Muscle of back (tissue), 11 donors: ENCODE data around the gene OPN3. TPM values are rescaled to one million over a fixed set of nuclear protein-coding genes. Genes with fewer than 3 reads are reported as not detected.

ENCODE experiments used
- DNase-seq, 3 donors: peaks; one replicate each; pipeline versions ENCODE4 v3.0.0 to v3.0.0-alpha.2; 2013
- polyA plus RNA-seq, 10 donors: library from polyadenylated mRNA; unstranded; fragments of 120-200 nt; gene quantifications; one replicate each; pipeline ENCODE4 v1.2.1, GENCODE V29; 2013; ENCODE audit not compliant: insufficient read length in 10 of 10

The OPN3 gene
- polyA plus RNA-seq, 10 donors: 15.8 to 27.9 (median 18.6) TPM

DNA sequence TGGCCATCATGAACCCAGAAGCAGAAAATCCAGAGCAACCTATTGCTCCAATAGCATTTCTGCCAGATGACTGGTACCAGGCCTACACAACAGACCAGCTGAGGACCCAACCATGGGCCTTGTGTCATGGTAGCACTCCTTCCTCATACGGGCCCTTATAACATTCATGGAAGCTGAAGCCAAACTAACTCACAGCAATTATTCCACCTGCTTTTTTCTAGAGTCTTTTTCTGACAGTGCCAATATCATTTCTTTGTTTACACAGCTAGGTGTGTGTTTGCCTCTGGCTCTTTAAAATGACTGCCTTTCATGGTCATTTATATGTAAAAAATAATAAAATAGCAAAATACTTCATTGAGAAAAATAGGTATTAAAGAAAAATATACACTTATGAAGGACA lies 8.0 kb upstream of the OPN3 start:
- no peak for DNase-seq

DNA sequence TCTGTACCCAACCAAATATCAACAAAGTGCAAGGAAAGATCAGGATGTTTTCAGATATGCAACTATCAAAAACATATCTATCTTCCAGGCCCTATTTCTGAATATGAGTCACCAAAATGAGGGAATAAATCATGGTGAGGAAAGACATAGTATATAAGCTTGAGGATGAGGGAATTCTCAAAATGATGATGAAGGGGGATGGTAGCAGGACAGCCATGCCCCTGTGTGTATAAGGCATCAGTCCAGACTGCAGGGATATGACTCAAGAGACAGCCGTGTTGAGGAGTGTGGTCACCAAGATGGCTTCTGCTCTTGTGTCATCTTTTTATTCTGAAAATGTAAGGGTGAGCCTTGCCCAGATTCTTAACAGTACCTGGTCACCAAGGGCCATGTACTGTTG lies 7.5 kb upstream of the OPN3 start:
- peak in 1 of 3 donors; percentile 56 for DNase-seq

DNA sequence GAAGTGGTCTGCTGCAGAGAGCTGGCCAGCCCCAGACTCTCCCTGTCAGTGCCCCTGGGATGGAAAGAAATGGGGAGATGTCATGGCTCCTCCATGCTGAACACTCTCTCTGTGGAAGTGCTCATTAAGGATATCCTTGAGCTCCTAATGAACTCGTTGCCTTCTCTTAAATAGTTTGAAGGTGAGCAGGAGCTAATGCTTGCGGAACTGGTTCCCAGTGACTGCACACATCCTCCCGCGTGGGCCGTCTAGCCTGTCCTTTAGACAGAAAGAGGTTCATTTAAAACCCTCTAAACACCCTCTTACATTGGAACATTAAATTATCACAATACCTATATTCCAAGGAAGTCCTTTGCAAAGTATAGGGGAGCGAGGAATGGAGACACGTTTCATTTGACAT lies 6.0 kb upstream of the OPN3 start:
- DNase-seq: no peak

DNA sequence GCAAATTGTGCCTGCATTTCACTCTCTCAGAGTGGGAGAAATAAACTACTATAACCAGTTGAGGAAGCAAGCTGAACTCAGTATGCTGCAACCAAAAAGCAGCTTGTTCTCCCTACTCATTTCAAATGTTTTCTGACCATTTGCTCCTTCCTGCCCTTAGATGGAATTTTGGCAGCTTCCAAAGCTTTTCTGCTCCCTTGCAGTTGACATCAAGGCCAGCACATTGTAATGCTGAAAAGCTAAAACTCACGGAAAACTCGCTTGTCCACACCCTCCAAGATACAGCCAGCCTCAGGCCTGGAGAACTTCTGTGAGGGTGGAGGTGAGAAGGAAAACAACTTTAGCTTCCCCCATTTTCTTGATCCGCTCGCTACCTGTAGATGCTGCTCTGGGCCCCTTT lies 5.0 kb upstream of the OPN3 start:
- no peak for DNase-seq

DNA sequence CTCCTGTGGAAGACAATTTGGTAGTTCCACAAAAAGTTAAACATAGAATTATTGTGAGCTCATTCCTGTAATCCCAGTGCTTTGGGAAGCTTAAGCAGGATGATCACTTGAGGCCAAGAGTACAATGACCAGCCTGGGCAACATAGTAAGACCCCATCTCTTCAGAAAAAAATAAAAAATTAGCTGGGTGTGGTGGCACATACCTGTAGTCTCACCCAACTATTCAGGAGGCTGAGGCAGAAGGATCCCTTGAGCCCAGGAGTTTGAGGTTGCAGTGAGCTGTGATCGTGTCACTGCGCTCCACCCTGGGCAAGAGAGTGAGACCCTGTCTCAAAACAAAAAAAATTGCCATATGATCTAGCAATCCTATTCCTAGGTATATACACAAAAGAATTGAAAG lies 4.1 kb upstream of the OPN3 start:
- no peak for DNase-seq

DNA sequence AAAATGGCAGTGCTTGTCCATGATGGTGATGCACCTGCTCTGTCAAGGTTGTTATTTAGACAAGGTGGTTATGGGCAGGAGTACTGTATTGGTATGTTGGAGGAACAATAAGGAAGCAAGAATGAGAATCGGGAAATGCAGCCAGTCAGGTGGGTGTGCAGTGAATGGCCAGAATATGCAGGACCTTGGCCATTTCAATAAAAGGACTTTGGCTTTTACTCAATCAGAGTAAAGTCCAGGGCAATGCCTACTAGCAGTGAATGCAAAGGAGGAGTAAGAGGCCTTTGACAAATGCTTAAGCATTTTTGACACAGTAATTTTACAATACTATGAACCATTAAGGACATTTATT lies 2.4 kb upstream of the OPN3 start:
- no peak for DNase-seq

DNA sequence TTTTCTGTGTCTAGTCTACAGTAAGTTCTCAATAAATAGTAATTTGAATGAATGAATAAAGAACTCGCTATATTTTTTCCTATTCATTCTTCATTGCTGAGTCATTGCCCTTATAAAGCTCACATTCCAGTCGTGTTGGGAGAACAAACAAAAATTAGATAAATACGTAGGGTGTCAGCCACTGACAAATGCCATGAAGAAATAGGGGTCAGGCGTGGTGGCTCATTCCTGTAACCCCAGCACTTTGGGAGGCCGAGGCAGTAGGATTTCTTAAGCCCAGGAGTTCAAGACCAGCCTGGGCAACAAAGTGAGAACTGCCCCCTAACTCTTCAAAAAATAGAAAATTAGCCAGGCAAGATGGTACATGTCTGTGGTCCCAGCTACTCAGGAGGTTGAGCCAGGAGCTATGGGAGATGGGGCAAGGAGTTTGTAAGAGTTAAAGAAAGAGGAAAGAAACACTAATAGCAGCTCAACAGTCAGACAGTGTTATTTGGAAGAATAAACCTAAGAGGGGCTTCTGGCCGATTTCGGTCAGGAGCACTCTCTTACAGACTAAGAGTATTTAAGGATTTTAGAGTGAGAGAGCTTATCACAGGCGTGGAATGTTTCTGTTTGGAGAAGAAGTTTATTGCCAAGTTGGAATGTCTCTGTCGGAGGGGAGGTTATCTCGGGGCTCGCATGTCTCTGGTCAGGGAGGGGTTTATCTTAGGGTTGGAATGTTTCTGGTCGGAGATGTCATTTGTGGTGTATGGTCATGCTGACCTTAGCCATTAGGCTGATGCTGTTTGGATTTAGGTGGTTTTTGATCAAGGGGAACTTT lies 1.8 kb upstream of the OPN3 start:
- DNase-seq: no peak

DNA sequence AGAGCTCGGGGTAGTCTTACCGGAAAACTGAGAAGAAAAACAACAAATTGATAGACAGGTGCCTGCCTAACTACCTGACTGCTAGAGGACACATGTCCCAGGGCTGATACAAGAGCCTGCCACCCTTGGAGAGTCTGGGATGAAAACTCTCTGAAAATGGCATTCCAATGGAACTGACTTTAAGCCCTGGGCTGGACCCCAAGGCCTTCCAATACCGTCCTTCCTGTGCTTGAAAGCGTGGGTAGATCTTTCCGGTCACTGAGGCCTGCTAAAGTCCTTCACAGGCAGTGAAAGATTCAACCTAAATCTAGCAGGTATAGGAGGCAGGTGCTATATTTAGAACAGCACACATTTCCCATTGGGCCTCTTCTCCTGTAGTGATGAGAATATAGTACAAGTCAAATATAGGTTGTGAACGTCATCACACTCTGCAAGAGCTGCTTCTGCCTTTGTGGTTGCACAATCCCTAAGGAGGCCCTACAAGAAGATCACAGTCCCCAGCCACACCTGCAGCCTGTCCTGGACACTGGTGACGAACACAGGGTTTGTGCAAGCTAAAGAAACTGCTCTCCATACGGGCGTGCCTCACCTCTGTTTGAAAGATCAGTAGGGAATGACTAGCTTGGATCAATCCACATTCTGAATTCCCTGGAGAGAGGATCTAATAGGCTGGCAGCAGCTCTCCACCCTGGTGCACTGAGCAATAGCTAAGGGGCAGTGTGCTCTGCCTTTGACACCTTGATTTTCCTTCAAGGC lies 876 bp upstream of the OPN3 start:
- peak in 2 of 3 donors; percentile 10 to 25 for DNase-seq

DNA sequence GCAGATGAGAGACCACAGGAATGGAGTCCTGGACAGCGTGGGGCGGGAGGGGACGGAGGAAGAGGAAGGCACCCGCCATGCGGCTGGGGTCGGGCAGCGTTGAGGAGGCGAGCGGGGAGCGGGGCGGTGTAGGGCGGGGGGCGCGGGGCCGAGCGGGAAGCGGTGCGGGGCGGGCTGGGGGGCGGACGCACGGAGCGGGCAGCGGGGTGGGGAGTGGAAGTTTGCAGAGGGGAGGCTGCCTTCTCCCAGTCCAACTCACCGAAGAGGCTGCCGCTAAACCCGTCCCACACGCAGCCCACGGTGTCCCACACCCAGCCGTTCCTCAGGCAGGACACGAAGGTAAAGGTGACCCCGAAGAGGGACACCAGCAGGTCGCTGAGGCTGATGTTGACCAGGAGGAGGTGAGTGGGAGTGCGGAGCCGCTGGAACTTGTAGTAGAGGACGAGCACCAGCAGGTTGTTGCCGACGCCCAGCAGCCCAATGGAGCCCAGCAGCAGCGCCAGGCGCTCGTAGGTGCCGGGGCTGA lies 483 bp downstream of the OPN3 start:
- DNase-seq: peak in 2 of 3 donors; percentile 37 to 72

DNA sequence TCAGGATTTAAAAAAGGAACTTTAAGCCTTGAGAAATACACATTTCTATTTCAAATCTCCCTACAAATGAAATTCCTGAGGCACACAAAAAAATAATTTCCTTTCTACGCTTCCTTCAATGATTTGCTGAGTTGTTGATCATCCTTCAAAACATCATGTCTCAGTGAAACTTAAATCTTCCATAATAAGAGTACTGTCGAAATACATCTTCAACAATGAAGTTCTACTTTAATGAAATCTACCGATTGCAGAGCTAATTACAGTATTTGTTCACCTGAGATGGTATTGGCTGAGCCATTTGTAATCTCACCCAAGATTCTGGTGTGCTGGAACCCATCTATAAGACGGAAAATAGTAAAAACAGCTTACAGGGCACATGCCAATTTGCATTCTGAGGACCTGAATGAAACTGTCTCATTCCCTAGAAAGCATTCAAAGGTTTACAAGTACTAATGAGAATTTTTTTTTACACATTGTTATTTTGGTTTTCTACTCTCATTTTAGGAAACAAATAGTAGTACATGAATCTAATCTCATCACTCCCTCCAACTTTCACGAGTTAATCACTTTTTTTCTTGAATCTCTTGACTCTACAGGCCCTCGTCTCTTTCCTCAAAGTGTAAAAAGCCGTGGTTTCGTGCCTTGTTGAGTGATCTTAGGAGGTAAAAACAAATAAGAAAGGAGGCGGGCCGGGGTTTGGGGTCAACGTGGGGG lies 1.1 kb downstream of the OPN3 start:
- peak in 2 of 3 donors; percentile 6 to 21 for DNase-seq

DNA sequence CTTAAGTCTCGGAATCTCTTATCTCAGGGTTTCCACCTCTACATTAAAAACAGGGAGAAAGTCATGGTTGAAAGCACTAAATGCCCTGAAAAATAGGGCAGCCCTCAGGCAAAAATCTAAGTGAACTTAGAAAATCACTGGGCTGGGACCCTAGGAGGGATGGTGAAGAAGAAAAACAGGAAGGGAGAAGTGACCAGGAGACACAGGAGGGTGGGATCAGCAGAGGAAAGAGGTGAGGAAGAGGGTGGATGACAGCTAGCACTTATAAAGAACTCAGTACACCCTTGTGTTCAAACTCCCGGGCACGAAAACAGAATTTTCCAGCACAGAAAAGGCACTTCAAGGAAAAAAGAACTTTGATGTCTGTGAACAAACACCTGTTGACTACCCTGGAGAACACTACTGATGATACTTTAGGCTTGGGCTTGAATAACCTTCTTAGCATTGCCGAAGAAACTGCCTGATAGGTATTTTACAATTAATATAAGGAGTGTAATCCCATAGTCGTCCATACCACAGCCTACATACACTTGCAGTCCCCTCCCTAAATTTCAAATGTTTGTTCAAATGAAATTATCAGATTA lies 2.0 kb downstream of the OPN3 start:
- DNase-seq: no peak

DNA sequence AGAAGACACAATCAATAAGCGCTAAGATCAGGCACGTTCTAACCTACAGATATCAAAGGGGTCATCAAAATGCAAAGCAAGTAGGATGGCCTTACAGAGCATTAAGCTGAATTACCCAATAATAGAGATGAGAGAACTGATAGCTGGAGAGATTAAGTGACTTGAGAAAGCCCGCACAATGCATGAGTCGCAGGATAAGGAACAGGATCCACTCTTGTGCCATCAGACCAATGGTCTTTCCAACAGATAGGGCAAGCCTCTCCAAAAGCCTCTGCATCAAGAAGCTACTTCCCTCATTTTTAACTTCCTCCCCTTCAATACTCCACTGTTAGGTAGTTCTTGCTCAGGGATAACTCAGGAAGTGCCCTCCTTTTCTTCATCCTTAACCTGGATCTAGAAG lies 2.6 kb downstream of the OPN3 start:
- no peak for DNase-seq

DNA sequence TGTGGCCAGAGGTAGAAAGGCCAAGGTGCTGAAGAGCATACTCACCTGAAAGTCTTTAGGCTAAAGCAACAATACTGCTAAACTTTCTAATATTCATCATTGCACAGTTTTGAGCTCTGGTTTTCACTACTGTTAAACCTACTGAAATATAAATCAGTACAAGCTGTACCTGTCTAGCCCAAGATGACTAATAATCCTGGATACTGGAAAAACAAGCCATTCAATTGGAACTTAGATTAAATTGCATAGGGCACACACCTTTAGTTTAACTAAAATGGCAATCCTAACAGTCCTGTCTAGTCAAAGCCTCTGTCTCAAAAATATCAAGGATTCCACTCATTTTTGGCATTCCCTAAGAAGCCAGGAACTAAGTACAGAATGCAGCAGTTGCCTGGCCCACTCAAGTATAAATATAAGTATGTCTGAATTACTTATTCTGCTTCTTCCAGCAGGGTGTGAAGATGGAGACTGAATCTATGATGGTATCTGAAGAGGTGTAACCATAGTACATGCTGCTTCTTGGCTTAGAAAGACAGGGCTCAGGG lies 3.1 kb downstream of the OPN3 start:
- DNase-seq: no peak

DNA sequence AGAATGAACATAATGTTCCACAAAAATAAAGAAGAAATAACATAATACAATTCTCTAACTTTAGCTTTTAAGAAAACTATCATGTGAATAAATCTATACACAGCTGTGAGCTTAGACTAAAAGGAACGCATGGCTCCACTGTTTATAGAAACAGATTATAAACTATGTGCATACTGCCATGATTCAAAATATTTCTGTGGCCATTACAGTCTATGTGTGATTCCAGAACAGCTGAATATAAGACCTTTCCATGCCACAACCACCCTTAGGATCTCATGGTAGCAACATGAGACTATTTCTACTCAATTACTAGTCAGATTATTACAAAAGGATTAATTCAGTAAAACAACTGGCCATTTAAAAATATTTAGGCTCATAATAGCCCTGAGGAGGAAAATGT lies 3.9 kb downstream of the OPN3 start:
- DNase-seq: no peak

DNA sequence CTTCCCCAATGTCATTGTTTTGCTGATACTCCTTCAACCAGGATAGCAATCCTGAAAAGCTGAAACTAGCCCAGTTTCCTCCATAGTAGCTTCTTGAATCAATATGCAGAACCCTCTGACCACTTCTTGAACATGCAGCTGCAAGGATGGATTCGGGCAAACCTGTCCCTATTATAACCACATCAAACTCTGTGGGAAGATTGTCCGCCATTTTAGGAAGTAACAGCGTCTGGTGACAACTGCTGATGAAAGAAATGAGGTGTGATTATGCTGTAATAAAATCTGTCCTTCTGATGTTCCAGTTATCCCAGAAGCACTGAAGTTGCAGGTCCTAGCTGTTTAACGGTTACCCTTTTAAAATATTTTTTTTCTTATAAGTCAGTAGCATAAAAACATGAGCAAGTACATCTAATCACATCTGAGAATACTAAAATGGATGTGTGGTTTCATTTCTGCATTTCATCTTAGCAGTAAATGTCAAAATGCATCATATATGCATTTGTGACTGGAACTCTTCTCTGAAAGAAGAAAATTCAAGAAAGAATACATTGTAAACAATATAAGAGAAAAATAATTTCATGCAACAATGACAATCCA lies 4.5 kb downstream of the OPN3 start:
- DNase-seq: no peak

DNA sequence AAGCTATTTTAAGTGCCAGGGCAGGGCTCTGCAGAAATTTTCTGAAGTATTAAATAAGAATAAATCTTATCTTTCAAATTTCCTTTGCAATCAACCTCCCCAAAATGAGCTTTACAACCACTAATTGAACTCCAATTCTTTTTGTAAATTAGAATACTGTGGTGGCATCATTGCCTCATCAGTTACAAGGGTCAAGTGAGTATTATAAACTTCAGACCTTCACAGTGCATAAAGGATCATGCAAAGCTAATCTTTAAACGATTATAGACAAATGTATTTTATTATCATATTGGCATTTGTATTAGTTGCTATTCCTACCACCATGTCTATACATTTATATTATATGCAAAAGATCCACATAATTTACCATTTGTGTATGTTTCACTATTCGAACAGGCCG lies 7.2 kb downstream of the OPN3 start:
- DNase-seq: no peak

DNA sequence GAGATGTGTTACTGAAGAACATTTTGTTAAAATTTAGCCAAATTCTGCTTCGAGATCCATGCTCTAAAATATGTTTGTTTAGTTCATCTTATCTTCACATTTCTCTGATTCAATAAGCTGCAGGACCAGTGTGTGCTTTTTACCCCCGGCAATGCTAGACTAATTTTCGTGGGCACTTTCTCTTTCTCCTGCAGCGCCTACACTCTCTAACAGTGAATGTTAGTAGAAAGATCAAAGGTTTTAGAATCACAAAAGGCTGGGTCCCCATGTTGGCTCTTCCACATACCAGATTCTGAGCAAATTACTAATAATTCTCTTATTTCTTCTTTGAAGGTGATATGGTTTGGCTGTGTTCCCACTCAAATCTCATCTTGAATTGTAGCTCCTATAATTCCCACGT lies 8.5 kb downstream of the OPN3 start:
- DNase-seq: no peak

DNA sequence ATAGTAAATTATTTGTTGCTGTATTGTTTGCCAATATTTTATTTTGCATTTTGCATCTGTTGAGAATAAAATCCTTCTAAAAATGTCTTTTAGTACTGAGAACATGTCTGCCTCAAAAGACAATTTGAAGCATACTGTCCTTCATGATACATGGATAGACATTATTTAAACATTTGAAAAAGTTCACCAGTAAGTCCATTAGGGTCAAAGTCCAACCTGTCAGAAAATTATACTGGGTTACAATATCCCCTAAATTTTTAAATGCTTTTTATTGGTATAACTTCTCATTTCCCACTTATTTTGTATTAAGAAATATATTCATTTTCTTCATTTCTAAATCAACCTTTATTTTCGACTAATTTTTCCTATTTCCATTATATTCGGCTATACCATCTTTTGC lies 9.3 kb downstream of the OPN3 start:
- no peak for DNase-seq

DNA sequence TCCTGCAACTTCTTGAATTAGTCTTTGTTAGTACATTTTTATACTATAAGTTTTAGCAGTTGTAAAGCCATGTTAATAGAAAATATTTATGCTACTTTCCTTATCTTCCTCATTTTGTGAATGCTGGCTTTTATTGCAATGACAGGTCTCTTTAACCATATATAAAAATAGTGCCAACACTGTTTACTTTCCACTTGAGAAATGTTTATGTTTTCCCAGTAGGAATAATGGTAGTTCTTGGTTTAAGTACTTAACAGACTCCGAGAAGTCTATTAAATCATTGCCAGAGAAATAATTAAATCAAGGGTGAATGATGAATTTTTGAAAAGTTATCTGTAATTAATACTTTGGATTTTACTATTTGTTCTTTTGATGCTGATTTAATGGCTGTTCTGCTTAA lies 9.7 kb downstream of the OPN3 start:
- no peak for DNase-seq

DNA sequence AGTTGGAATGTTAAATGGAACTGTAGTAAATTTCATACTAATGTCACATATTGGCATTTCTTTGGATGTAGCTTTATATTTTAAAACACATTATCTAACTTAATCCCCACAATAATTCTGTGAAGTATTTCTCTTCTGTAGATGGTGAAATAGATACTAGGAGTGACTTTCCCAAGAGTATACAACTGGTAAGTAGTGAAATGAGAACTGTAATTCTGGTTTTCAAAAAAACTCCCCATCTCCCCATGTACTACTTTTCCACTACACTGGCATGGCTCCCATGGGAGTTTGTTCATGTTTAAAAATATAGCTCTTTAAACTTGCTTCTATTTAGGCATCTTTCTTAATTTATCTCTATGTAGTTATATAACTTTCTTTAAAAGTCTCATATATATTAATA lies 10.2 kb downstream of the OPN3 start:
- DNase-seq: no peak

DNA sequence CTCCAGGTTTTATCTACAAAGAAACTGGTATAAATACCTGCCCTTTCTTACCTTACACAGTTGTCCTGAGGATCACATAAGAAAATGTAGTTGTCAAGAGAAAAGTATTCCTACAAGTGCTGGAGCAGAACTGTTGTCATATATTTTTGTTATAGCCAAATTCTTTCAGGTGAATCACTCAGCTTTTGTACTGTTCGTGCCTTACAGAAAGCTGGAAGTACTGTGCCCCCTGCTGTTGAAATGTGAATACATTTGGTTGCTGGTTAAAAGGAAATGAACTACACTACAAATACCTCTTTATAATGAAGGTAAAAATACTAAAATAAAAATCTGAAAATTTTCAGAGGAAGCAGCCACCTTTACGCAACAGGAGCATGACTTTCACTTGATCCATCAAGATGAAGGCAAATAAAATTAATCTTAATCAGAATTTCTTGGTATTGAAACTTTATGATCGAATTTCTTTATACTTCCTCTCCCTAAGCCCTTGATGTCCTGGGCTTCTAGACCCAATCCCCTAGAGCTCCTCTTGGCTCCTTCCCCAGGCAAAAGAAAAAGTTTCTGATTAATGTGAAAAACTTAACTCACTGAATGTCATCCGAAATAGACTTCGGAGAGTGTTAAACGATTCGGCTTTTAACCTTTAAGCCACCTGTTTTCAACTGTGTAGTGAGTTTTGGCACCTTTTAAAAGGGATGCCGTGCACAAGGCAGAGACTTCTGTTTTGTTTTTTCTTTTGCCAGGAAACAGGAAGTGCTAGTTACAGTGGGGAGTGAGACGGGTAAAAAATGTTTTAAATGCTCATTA lies 12.5 kb downstream of the OPN3 start:
- DNase-seq: peak in 2 of 3 donors; percentile 32 to 33
